ENCODE results near the gene DAB2IP. TPM values are rescaled to one million over a fixed set of nuclear protein-coding genes. Genes with fewer than 3 reads are reported as not detected.
A peak's percentile ranks its signal among the peaks of the same experiment; 100 is the strongest.

Gene DAB2IP
- total RNA-seq, 6 experiments from 2014 or later, result 23.0 to 28.2 (median 25.7) TPM

DNA sequence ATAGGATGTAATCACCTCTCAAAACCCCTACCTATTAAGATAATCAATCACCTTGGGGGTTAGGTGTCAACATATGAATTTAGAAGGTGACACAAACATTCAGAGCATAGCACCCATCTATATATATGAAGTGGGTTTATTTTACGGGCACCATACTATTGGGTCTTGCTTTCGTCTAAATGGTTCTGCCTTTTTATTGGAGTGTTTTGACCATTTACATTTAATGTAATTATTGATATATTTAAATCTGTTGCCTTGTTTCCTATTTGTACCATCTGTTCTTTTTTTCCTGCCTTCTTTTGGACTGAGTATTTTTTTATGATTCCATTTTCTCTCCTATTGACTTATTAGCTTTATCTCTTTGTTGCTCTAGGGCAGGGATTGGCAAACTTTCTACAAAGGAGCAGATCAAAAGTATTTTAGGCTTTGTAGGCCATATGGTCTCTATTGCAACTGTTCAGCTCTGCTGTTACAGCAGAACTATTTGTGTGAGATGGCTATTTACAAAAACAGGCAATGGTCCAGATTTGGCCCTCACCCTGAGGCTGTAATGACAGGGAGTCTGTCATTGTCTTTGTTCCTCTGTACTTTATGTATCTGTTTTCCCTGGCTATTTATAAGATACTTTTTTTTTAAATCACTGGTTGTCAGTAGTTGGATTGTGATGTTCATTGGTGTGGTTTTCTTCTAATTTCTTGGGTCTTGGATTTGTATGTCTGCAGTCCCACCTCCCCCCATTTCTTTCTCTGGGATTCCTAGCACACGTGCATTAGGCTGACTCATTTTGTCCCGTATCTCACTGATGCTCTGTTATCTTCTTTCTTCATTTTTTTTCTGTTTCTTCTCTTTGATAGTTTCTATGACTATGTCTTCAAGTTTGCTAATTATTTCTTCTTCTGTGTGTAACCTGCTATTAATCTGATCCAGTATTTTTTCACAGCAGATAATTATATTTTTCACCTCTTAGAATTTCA, 127.1 kb downstream of the DAB2IP start:
- peak; percentile 47 for DNase-seq
- H3K27me3 Mint-ChIP-seq (ENCODE audit: insufficient read depth), result no peaks in the 10 kb centered on the region; the same call in 1 of the 2 replicates
- H3K36me3 Mint-ChIP-seq (ENCODE audit: low read depth), result peaks cover 43% of the 10 kb centered on the region
- TF ChIP-seq, protein P1, sequence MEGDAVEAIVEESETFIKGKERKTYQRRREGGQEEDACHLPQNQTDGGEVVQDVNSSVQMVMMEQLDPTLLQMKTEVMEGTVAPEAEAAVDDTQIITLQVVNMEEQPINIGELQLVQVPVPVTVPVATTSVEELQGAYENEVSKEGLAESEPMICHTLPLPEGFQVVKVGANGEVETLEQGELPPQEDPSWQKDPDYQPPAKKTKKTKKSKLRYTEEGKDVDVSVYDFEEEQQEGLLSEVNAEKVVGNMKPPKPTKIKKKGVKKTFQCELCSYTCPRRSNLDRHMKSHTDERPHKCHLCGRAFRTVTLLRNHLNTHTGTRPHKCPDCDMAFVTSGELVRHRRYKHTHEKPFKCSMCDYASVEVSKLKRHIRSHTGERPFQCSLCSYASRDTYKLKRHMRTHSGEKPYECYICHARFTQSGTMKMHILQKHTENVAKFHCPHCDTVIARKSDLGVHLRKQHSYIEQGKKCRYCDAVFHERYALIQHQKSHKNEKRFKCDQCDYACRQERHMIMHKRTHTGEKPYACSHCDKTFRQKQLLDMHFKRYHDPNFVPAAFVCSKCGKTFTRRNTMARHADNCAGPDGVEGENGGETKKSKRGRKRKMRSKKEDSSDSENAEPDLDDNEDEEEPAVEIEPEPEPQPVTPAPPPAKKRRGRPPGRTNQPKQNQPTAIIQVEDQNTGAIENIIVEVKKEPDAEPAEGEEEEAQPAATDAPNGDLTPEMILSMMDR (IDR thresholded peaks at IDR 0.05), result no peak
- 0 out of 2 replicates have a peak overlapping the region, but pooled peaks have one; percentile 10 for H3K27ac Mint-ChIP-seq
- H3K9me3 Mint-ChIP-seq, result peaks cover 7% of the 10 kb centered on the region
- peaks cover 20% of the 10 kb centered on the region for H3K4me1 Mint-ChIP-seq (ENCODE audit: low read depth)
- no peak overlapping the region; the same call in 1 of the 2 replicates for H3K4me3 Mint-ChIP-seq

- H3K27ac Mint-ChIP-seq, result no peak overlapping the region
- peaks cover 7% of the 10 kb centered on the region for H3K9me3 Mint-ChIP-seq
- no peaks in the 10 kb centered on the region; the same call in 1 of the 2 replicates for H3K27me3 Mint-ChIP-seq (ENCODE audit: insufficient read depth)
- H3K36me3 Mint-ChIP-seq (ENCODE audit: low read depth), result peaks cover 43% of the 10 kb centered on the region
- DNase-seq, result no peak
- peaks cover 20% of the 10 kb centered on the region for H3K4me1 Mint-ChIP-seq (ENCODE audit: low read depth)
- TF ChIP-seq, protein P1 (IDR thresholded peaks at IDR 0.05), result no peak
- H3K4me3 Mint-ChIP-seq, result no peak overlapping the region; the same call in 1 of the 2 replicates
Measured at GRCh38 chr9:121779381-121780117, 128.1 kb downstream of the DAB2IP start.

- Mint-ChIP-seq H3K27me3 (ENCODE audit: insufficient read depth) (no peaks in the 10 kb centered on the region; the same call in 1 of the 2 replicates), H3K4me3 (no peak overlapping the region), H3K27ac (no peak overlapping the region), H3K4me1 (ENCODE audit: low read depth) (peaks cover 20% of the 10 kb centered on the region), H3K36me3 (ENCODE audit: low read depth) (peaks cover 38% of the 10 kb centered on the region), H3K9me3 (peaks cover 7% of the 10 kb centered on the region)
- DNase-seq, result no peak
- TF ChIP-seq, protein P1 (IDR thresholded peaks at IDR 0.05), result no peak
Measured at GRCh38 chr9:121780177-121781040, 129.0 kb downstream of the DAB2IP start.

- Mint-ChIP-seq H3K27me3 (ENCODE audit: insufficient read depth) (no peaks in the 10 kb centered on the region; the same call in 1 of the 2 replicates), H3K4me1 (ENCODE audit: low read depth) (peaks cover 20% of the 10 kb centered on the region), H3K36me3 (ENCODE audit: low read depth) (peaks cover 31% of the 10 kb centered on the region), H3K27ac (no peak overlapping the region), H3K4me3 (no peak overlapping the region), H3K9me3 (peaks cover 7% of the 10 kb centered on the region)
- no peak for DNase-seq
- TF ChIP-seq, protein P1 (IDR thresholded peaks at IDR 0.05), result no peak
Measured at GRCh38 chr9:121781145-121781548, 129.7 kb downstream of the DAB2IP start.
